GM12874 (cell line): ENCODE data around the gene NUP42.

Source experiments
- TF ChIP-seq, protein P1 (sequence below): IDR thresholded peaks from 2 replicates; pipeline ENCODE4 v1.5.1; 2011; ENCODE audit warnings: low read depth, mild to moderate bottlenecking, control low read depth, low read length, moderate library complexity; ENCODE audit not compliant: insufficient read depth

NUP42 gene, protein sequence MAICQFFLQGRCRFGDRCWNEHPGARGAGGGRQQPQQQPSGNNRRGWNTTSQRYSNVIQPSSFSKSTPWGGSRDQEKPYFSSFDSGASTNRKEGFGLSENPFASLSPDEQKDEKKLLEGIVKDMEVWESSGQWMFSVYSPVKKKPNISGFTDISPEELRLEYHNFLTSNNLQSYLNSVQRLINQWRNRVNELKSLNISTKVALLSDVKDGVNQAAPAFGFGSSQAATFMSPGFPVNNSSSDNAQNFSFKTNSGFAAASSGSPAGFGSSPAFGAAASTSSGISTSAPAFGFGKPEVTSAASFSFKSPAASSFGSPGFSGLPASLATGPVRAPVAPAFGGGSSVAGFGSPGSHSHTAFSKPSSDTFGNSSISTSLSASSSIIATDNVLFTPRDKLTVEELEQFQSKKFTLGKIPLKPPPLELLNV

DNA sequence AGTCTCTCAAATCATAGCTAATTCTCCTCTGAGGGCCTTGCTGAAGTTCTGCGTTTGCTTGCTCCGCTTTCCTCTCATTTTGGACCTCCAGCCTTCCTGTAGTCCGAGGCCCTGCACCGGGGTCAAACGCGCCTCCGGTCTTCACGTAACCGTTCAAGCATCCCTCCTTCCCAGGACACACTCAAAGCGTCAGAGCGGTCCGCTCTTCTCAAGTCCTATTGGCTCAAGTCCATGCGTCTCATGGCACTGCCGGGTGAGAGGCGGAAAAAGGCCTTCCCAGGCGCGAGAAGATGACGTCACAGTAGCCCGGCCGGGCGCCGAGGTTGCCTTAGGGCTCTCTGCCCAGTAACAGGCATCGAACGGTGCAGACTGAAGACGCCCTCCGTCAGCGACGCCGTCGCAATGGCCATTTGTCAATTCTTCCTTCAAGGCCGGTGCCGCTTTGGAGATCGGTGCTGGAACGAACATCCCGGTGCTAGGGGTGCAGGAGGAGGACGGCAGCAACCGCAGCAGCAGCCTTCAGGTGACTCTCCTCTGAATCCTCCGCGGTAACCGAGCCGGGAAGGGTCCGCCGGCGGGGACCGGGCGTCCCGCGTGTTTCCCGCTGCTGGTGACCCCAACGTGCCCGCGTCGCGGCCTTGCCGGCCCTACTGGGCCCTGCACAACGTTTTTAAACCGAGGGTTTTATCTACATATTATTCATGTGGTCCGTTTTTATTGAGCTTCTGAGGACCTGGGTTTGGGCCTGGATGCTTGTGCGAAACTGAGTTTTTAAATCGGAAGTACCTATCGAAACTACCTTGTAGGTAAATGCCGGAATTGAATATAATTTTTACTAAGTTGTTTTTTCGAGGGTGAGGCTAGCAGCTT, at the start of gene NUP42:
Gene NUP42 (plus strand): TSS at position 365 of the 870 bp plus-strand sequence. CDS start 38 bp downstream, at position 403.
- TF ChIP-seq, protein P1, sequence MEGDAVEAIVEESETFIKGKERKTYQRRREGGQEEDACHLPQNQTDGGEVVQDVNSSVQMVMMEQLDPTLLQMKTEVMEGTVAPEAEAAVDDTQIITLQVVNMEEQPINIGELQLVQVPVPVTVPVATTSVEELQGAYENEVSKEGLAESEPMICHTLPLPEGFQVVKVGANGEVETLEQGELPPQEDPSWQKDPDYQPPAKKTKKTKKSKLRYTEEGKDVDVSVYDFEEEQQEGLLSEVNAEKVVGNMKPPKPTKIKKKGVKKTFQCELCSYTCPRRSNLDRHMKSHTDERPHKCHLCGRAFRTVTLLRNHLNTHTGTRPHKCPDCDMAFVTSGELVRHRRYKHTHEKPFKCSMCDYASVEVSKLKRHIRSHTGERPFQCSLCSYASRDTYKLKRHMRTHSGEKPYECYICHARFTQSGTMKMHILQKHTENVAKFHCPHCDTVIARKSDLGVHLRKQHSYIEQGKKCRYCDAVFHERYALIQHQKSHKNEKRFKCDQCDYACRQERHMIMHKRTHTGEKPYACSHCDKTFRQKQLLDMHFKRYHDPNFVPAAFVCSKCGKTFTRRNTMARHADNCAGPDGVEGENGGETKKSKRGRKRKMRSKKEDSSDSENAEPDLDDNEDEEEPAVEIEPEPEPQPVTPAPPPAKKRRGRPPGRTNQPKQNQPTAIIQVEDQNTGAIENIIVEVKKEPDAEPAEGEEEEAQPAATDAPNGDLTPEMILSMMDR, result no peak

DNA sequence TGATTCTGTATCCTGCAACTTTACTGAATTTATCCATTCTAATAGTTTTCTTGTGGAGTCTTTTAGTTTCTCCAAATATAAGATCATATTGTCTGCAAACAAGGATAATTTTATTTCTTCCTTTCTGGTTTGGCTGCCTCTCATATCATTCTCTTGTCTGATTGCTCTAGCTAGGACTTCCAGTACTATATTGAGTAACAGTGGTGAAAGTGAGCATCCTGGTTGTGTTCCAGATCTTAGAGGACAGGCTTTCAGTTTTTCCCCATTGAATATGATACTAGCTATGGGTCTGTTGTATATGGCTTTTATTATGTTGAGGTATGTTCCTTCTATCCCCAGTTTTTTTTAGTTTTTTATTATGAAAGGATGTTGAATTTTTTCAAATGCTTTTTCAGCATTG, 48.1 kb upstream of the NUP42 start:
- TF ChIP-seq, protein P1, result no peak

DNA sequence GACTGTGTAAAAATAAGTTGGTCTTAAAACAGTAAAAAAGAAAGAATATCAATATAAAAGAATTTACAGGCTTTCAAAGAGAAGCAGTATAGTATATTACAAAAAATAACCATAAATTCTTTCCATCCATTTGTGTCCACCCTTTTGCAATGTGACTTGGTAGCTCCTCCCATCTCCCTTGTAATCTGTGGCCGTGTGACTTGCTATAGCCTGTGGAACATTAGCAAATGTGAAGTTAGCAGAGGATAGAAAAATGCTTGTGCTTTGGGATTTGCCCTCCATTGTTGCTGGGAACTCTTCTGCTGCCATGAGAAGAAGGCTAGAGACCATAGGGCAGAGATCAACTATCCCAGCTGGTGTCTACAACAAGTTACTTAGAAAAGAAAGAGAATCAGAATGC, 46.1 kb upstream of the NUP42 start:
- TF ChIP-seq, protein P1, result no peak

DNA sequence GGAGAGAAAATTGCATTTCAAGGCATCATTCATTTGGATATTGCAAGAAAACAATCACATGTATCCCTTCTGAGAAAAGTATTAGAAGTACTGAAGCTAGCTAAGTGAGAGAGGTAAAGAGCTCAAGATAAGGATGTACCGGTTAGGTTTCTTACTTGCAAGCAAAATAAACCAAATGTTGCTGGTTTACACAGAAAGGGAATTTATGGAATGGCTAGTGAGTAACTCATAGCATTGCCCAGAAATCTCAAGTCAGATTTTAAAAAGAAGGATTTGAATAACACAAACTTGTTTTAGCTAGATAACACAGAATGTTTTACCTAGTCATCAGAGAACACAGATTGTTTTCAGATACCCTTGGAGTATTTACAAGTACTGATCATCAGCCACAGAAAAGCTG, 45.6 kb upstream of the NUP42 start:
- TF ChIP-seq, protein P1, result no peak

DNA sequence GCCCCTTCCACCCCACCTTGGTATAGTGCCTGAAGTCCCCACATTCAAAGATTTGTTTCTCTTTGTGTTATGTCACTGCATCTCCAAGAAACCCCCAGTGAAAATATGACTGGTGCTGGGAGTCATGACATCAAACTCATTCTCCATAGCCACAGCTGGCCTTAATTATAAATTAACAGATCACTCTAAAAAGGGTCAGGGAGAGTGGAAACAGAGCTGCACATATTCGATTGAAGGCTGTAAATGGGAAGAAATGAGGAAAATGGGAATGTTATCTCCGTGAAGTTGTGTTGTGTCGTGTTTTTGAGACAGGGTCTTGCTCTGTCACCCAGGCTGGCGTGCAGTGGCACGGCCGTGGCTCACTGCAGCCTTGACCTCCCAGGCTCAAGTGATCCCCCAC, 24.2 kb upstream of the NUP42 start:
- TF ChIP-seq, protein P1, result no peak

DNA sequence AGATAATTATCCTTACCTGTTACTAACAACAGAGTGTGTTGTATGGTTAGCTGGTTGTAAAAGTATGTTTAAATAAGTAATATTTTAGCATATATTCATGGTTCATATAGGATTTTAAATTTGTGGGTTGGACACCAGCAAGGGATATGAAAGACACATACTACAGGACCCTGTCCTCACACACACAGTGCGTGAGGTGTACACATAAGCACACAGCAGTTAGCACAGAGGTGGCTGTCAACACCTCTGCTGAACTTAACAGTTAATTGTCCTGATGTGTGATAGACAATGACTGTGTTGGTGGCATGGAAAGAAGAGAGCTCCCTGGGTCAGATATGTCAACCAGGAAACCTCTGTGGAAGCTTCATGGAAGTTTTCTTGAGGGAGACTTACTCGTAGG, 23.3 kb upstream of the NUP42 start:
- TF ChIP-seq, protein P1, result no peak

DNA sequence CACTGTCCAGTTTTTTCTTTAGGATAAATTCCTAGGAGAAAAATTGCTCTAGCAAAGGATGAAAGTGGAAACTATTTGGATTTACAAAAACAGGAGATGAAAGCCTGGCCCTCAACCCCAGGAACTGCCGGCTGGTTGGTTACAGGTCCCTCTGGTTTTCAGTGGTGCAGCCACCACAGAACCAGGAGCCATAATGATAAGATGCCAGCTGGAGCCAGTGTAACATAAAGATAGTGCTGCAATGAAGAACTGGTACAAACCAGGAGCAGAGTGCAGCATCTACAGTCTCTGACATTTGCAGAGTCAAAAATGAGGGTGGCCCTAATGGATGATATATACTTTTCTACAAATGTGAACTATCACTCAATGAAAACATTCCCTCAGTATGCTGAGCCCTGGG, 20.4 kb upstream of the NUP42 start:
- TF ChIP-seq, protein P1, result no peak
